Peyer's patch (tissue), 4 donors: Measurements from ENCODE around the gene HELZ2.

ENCODE experiments used
- POLR2A ChIP-seq, 2 donors: fragments of 450-650 bp; IDR thresholded peaks; one replicate each; pipeline ENCODE4 v1.5.1; 2017; ENCODE audit warnings: antibody characterized with exemption in 2 of 2, mild to moderate bottlenecking in 2 of 2, moderate library complexity in 2 of 2
- TF ChIP-seq, protein P1 (sequence below), 6 experiments: fragments of 450-650 bp in 4 of 6; fragments of 200-600 bp in 2 of 6; sonication (generic) in 1 of 6; IDR thresholded peaks; one replicate each; pipeline ENCODE4 v1.5.1; 2017 to 2019; ENCODE audit warnings: antibody characterized with exemption in 6 of 6, mild to moderate bottlenecking in 3 of 6, moderate library complexity in 1 of 6

GRCh38 chr20:63554361-63555278 lies 19.4 kb downstream of the HELZ2 start:
- TF ChIP-seq, protein P1, sequence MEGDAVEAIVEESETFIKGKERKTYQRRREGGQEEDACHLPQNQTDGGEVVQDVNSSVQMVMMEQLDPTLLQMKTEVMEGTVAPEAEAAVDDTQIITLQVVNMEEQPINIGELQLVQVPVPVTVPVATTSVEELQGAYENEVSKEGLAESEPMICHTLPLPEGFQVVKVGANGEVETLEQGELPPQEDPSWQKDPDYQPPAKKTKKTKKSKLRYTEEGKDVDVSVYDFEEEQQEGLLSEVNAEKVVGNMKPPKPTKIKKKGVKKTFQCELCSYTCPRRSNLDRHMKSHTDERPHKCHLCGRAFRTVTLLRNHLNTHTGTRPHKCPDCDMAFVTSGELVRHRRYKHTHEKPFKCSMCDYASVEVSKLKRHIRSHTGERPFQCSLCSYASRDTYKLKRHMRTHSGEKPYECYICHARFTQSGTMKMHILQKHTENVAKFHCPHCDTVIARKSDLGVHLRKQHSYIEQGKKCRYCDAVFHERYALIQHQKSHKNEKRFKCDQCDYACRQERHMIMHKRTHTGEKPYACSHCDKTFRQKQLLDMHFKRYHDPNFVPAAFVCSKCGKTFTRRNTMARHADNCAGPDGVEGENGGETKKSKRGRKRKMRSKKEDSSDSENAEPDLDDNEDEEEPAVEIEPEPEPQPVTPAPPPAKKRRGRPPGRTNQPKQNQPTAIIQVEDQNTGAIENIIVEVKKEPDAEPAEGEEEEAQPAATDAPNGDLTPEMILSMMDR (IDR thresholded peaks at IDR 0.05) = no peak
- TF ChIP-seq POLR2A (IDR thresholded peaks at IDR 0.05) = no peak
